GM23248 (cell line): ENCODE data around the gene RNF121. TPM values are rescaled to one million over a fixed set of nuclear protein-coding genes. Genes with fewer than 3 reads are reported as not detected.
A peak's percentile ranks its signal among the peaks of the same experiment; 100 is the strongest.
"Not testable (repeated sequence)": the region's sequence is repeated elsewhere in the genome, so short reads cannot be mapped to it uniquely, and the experiment has no call there.

Experiments
- DNase-seq: peaks from one replicate; pipeline ENCODE4 v3.0.0-alpha.2; 2015
- H2AFZ ChIP-seq: fragments of 200-600 bp; sonication (generic); 2 replicates; pipeline ENCODE4 v1.6.1; 2016; ENCODE audit warnings: antibody characterized with exemption
- H3F3A ChIP-seq: fragments of 200-600 bp; sonication (generic); 2 replicates; pipeline ENCODE4 v1.6.1; 2016; ENCODE audit warnings: mild to moderate bottlenecking, antibody characterized with exemption, mixed run types; ENCODE audit not compliant: insufficient read depth
- H3K27ac ChIP-seq: fragments of 200-600 bp; sonication (generic); 2 replicates; pipeline ENCODE4 v1.5.1; 2016; ENCODE audit warnings: mild to moderate bottlenecking
- H3K27me3 ChIP-seq: fragments of 200-600 bp; sonication (generic); replicated peaks from 2 replicates; pipeline ENCODE4 v1.6.1; 2016; ENCODE audit warnings: mild to moderate bottlenecking; ENCODE audit not compliant: insufficient read depth
- H3K36me3 ChIP-seq: fragments of 200-600 bp; sonication (generic); 2 replicates; pipeline ENCODE4 v1.6.1; 2016; ENCODE audit warnings: low read depth, mild to moderate bottlenecking
- H3K4me1 ChIP-seq: fragments of 200-600 bp; sonication (generic); 2 replicates; pipeline ENCODE4 v1.6.1; 2016; ENCODE audit warnings: mild to moderate bottlenecking; ENCODE audit not compliant: insufficient read depth
- H3K4me2 ChIP-seq: fragments of 200-600 bp; sonication (generic); one replicate; pipeline ENCODE4 v1.6.1; 2016; ENCODE audit warnings: mild to moderate bottlenecking; ENCODE audit not compliant: unreplicated experiment
- H3K4me3 ChIP-seq: fragments of 200-600 bp; sonication (generic); 2 replicates; pipeline ENCODE4 v1.5.1; 2016; ENCODE audit warnings: mild to moderate bottlenecking
- H3K79me2 ChIP-seq: fragments of 200-600 bp; sonication (generic); 2 replicates; pipeline ENCODE4 v1.6.1; 2016; ENCODE audit warnings: mild to moderate bottlenecking; ENCODE audit not compliant: insufficient read depth
- H3K9ac ChIP-seq: fragments of 200-600 bp; sonication (generic); 2 replicates; pipeline ENCODE4 v1.6.1; 2016; ENCODE audit warnings: mild to moderate bottlenecking
- H3K9me2 ChIP-seq: fragments of 200-600 bp; sonication (generic); 2 replicates; pipeline ENCODE4 v1.6.1; 2016; ENCODE audit warnings: mixed run types, mild to moderate bottlenecking, moderate library complexity; ENCODE audit not compliant: insufficient read depth
- H3K9me3 ChIP-seq: fragments of 200-600 bp; sonication (generic); one replicate; pipeline ENCODE4 v1.6.1; 2017; ENCODE audit warnings: low read depth
- H4K20me1 ChIP-seq: fragments of 200-600 bp; sonication (generic); 2 replicates; pipeline ENCODE4 v1.6.0; 2016; ENCODE audit not compliant: insufficient read depth
- EZH2 ChIP-seq: fragments of 200-600 bp; sonication (generic); IDR thresholded peaks from 2 replicates; pipeline ENCODE4 v1.6.1; 2018; ENCODE audit warnings: antibody characterized with exemption, mild to moderate bottlenecking; ENCODE audit not compliant: insufficient read depth, poor library complexity, severe bottlenecking
- EZH2phosphoT487 ChIP-seq: fragments of 200-600 bp; sonication (generic); IDR thresholded peaks from 2 replicates; pipeline ENCODE4 v1.6.1; 2018; ENCODE audit warnings: antibody characterized with exemption, moderate library complexity, mild to moderate bottlenecking, low read depth; ENCODE audit not compliant: insufficient read depth
- WGBS, 2 experiments: methylation state at CpG; one replicate each; pipeline ENCODE4 v1.1.6; 2015 to 2017; ENCODE audit warnings: low lambda C conversion rate in 2 of 2, low coverage in 1 of 2; ENCODE audit errors: missing lambda C conversion rate in 2 of 2; 5-methylcytosine and 5-hydroxymethylcytosine counted together
- in situ Hi-C: fragments of 300-500 bp; cut with MboI; formaldehyde crosslinking; loops from 2 replicates; pipeline ENCODE4 v1.15.0; 2020
- polyA plus RNA-seq: library from polyadenylated mRNA; unstranded; fragments of >200 nt; fragmentation: Nextera tagmentation; extraction: Ambion mirVana; gene quantifications from 2 replicates; pipeline ENCODE4 v1.2.1, GENCODE V29; 2016
- total RNA-seq: library from RNA; depleted of rRNA; stranded (reverse); fragments of >200 nt; shearing (Covaris generic); gene quantifications from 2 replicates; pipeline ENCODE4 v1.2.3, GENCODE V29; 2014

The RNF121 gene
- total and polyA plus RNA-seq, 2 experiments from 2014 or later = 19.9 to 20.3 TPM

- H3K9me3 ChIP-seq = no peaks in the 10 kb centered on the region
- no peak for TF ChIP-seq EZH2phosphoT487
- TF ChIP-seq EZH2 = no peak
- H3K4me3 ChIP-seq = no peak overlapping the region
- H3K9me2 ChIP-seq = no peaks in the 10 kb centered on the region
- H3K4me1 ChIP-seq = no peaks in the 10 kb centered on the region
- 93 to 97% methylated on average over 11 to 12 of the region's 12 CpGs for WGBS, 2 experiments
- H4K20me1 ChIP-seq = no peaks in the 10 kb centered on the region
- no peaks in the 10 kb centered on the region for H3K27me3 ChIP-seq
- no peak overlapping the region for H3K4me2 ChIP-seq
- no peaks in the 10 kb centered on the region for H3K36me3 ChIP-seq
- H2AFZ ChIP-seq = no peak overlapping the region
- no peak overlapping the region for H3K9ac ChIP-seq
- no peak overlapping the region for H3K27ac ChIP-seq
- in situ Hi-C loops = no loop called here
- no peak for DNase-seq
- H3F3A ChIP-seq = no peaks in the 10 kb centered on the region
- H3K79me2 ChIP-seq = no peaks in the 10 kb centered on the region
Observed at GRCh38 chr11:71895961-71896360, 32.9 kb upstream of the RNF121 start.

- H3F3A ChIP-seq, H4K20me1 ChIP-seq, H3K36me3 ChIP-seq, H3K27me3 ChIP-seq, H3K4me1 ChIP-seq, H3K79me2 ChIP-seq, H3K27ac ChIP-seq, H3K9me3 ChIP-seq, H3K4me2 ChIP-seq, H2AFZ ChIP-seq, in situ Hi-C loops, H3K9ac ChIP-seq, H3K9me2 ChIP-seq, H3K4me3 ChIP-seq: not testable (repeated sequence)
- peak; percentile 3 for DNase-seq
- WGBS, 2 experiments = 78 to 79% methylated on average over 14 of the region's 14 CpGs
Observed at GRCh38 chr11:71901137-71901536, 27.7 kb upstream of the RNF121 start.

GRCh38 chr11:71908218-71908617 is 20.6 kb upstream of the RNF121 start:
- no peak overlapping the region for H3K27ac ChIP-seq
- no peak for DNase-seq
- H3K4me3 ChIP-seq = no peak overlapping the region
- no peaks in the 10 kb centered on the region for H3K9me3 ChIP-seq
- H3K36me3 ChIP-seq = no peaks in the 10 kb centered on the region
- H2AFZ ChIP-seq = no peak overlapping the region
- H3K4me2 ChIP-seq = no peak overlapping the region
- TF ChIP-seq EZH2 (no peak), EZH2phosphoT487 (no peak)
- H3K79me2 ChIP-seq = no peaks in the 10 kb centered on the region
- no peaks in the 10 kb centered on the region for H4K20me1 ChIP-seq
- H3K27me3 ChIP-seq = no peaks in the 10 kb centered on the region
- 89 to 93% methylated on average over 9 of the region's 9 CpGs for WGBS, 2 experiments
- in situ Hi-C loops = no loop called here
- H3K9ac ChIP-seq = no peak overlapping the region
- 0 out of 2 replicates have a peak, but pooled peaks cover under 1% of the 10 kb centered on the region for H3F3A ChIP-seq
- H3K4me1 ChIP-seq = peaks cover under 1% of the 10 kb centered on the region; the same call in 1 of the 2 replicates
- no peaks in the 10 kb centered on the region for H3K9me2 ChIP-seq

- H3K9ac ChIP-seq, H4K20me1 ChIP-seq, H3K27ac ChIP-seq, H3K4me3 ChIP-seq, H2AFZ ChIP-seq, in situ Hi-C loops, H3K79me2 ChIP-seq, H3K36me3 ChIP-seq, H3K9me2 ChIP-seq, H3K27me3 ChIP-seq, H3K9me3 ChIP-seq, DNase-seq, H3K4me2 ChIP-seq: not testable (repeated sequence)
- peaks cover 15% of the 10 kb centered on the region for H3K4me1 ChIP-seq
- H3F3A ChIP-seq = peaks cover 19% of the 10 kb centered on the region
- 97% methylated on average over 5 of the region's 5 CpGs for WGBS, 2 experiments
Observed at GRCh38 chr11:71910775-71911174, 18.1 kb upstream of the RNF121 start.

GRCh38 chr11:71911321-71911985 is 17.4 kb upstream of the RNF121 start:
- H3K79me2 ChIP-seq, H3K27ac ChIP-seq, H3K4me2 ChIP-seq, H2AFZ ChIP-seq, H3K27me3 ChIP-seq, H3K9me3 ChIP-seq, DNase-seq, H3K36me3 ChIP-seq, H3K9ac ChIP-seq, in situ Hi-C loops, H4K20me1 ChIP-seq, H3K4me3 ChIP-seq, H3K9me2 ChIP-seq: not testable (repeated sequence)
- WGBS, 2 experiments = 92 to 94% methylated on average over 10 of the region's 10 CpGs
- Histone ChIP-seq H3F3A (peaks cover 19% of the 10 kb centered on the region), H3K4me1 (peaks cover 15% of the 10 kb centered on the region)

GRCh38 chr11:71911986-71912340 is 16.9 kb upstream of the RNF121 start:
- H4K20me1 ChIP-seq, H3K9me2 ChIP-seq, H3K36me3 ChIP-seq, H3K27me3 ChIP-seq, H3K4me3 ChIP-seq, H3K79me2 ChIP-seq, H3K9ac ChIP-seq, H3K4me2 ChIP-seq, DNase-seq, in situ Hi-C loops, H3K27ac ChIP-seq, H3K9me3 ChIP-seq, H2AFZ ChIP-seq: not testable (repeated sequence)
- Histone ChIP-seq H3F3A (peaks cover 19% of the 10 kb centered on the region), H3K4me1 (peaks cover 15% of the 10 kb centered on the region)
- whole genome bisulfite sequencing, 2 experiments = 92 to 95% methylated on average over 10 of the region's 10 CpGs
